Measurements from ENCODE around the gene RIMS3.

RIMS3 gene

DNA sequence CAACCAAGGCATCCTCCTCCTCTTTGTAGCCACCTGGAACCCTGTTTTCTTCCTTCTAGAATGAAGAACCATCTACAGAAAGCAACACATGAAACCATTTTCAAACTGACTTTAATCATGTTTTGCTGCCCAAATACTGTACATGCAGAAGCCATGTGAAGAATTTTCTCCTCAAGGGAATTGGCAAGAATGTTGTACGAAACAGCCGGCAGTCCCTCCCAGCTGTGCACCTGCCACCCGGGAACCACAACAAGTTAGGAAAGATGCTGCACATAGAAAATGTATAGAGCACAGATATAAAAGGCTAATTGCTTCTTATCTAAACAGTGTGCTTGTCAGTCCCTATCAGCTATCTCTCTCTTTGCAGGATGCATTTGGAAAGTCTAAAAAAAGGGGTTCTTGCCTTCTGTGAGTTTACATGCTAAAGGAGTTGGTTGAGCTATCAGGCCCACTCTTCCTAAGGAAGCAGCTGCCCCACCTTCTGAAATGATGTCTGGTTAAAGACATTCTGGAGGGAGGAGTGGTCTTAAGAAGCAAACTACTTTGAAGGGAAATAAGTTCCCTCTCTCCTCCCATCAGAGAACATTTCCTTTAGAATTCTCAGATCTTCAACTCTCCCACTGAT lies 44.8 kb downstream of the RIMS3 start:
- Histone ChIP-seq H3K9ac (ENCODE audit: low read depth in 1 of 2, low read length in 2 of 2) (no peak overlapping the region), H3K36me3 (ENCODE audit: control insufficient read depth in 1 of 2, insufficient read depth in 2 of 2, low read length in 2 of 2) (no peaks in the 10 kb centered on the region), H3K4me1 (ENCODE audit: control insufficient read depth in 1 of 2, insufficient read depth in 2 of 2, low read length in 2 of 2) (no peaks in the 10 kb centered on the region), H3K27ac (ENCODE audit: low read depth, low read length) (no peak overlapping the region), H3K27me3 (ENCODE audit: control insufficient read depth in 1 of 2, insufficient read depth in 2 of 2, low read length in 2 of 2) (no peaks in the 10 kb centered on the region), H3K4me3 (ENCODE audit: low read depth in 1 of 2, low read length in 2 of 2) (no peak overlapping the region), H3K9me3 (ENCODE audit: control insufficient read depth in 1 of 2, low read length in 2 of 2) (no peaks in the 10 kb centered on the region)

- Histone ChIP-seq H3K27ac (ENCODE audit: low read depth, low read length) (no peak overlapping the region), H3K4me1 (ENCODE audit: control insufficient read depth in 1 of 2, insufficient read depth in 2 of 2, low read length in 2 of 2) (no peaks in the 10 kb centered on the region), H3K36me3 (ENCODE audit: control insufficient read depth in 1 of 2, insufficient read depth in 2 of 2, low read length in 2 of 2) (no peaks in the 10 kb centered on the region), H3K9ac (ENCODE audit: low read depth in 1 of 2, low read length in 2 of 2) (no peak overlapping the region), H3K9me3 (ENCODE audit: control insufficient read depth in 1 of 2, low read length in 2 of 2) (no peaks in the 10 kb centered on the region), H3K27me3 (ENCODE audit: control insufficient read depth in 1 of 2, insufficient read depth in 2 of 2, low read length in 2 of 2) (no peaks in the 10 kb centered on the region), H3K4me3 (ENCODE audit: low read depth in 1 of 2, low read length in 2 of 2) (no peak overlapping the region)
Measured at GRCh38 chr1:40620150-40620549, 45.3 kb downstream of the RIMS3 start.

DNA sequence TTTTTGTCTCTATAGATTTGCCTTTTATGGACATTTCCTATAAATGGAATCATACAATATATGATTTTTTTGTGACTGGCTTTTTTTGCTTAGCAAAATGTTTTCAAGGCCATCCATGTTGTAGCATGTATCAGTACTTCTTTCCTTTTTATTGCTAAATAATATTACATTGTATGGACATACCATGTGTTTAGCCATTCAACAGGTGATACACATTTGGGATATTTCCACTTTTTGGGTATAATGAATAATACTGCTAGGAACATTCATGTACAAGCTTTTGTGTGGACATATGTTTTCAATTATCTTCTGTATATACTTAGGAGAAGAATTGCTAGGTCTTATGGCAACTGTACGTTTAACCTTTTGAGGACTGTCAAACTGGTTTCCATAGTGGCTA lies 47.4 kb downstream of the RIMS3 start:
- Histone ChIP-seq H3K4me1 (ENCODE audit: control insufficient read depth in 1 of 2, insufficient read depth in 2 of 2, low read length in 2 of 2) (no peaks in the 10 kb centered on the region), H3K27me3 (ENCODE audit: control insufficient read depth in 1 of 2, insufficient read depth in 2 of 2, low read length in 2 of 2) (no peaks in the 10 kb centered on the region), H3K36me3 (ENCODE audit: control insufficient read depth in 1 of 2, insufficient read depth in 2 of 2, low read length in 2 of 2) (no peaks in the 10 kb centered on the region), H3K4me3 (ENCODE audit: low read depth in 1 of 2, low read length in 2 of 2) (no peak overlapping the region), H3K9me3 (ENCODE audit: control insufficient read depth in 1 of 2, low read length in 2 of 2) (no peaks in the 10 kb centered on the region), H3K27ac (ENCODE audit: low read depth, low read length) (no peak overlapping the region), H3K9ac (ENCODE audit: low read depth in 1 of 2, low read length in 2 of 2) (no peak overlapping the region)

GRCh38 chr1:40612345-40612831 lies 53.1 kb downstream of the RIMS3 start:
- Histone ChIP-seq H3K9ac (ENCODE audit: low read depth in 1 of 2, low read length in 2 of 2) (no peak overlapping the region), H3K4me1 (ENCODE audit: control insufficient read depth in 1 of 2, insufficient read depth in 2 of 2, low read length in 2 of 2) (no peaks in the 10 kb centered on the region), H3K36me3 (ENCODE audit: control insufficient read depth in 1 of 2, insufficient read depth in 2 of 2, low read length in 2 of 2) (no peaks in the 10 kb centered on the region), H3K27me3 (ENCODE audit: control insufficient read depth in 1 of 2, insufficient read depth in 2 of 2, low read length in 2 of 2) (no peaks in the 10 kb centered on the region), H3K27ac (ENCODE audit: low read depth, low read length) (no peak overlapping the region), H3K9me3 (ENCODE audit: control insufficient read depth in 1 of 2, low read length in 2 of 2) (no peaks in the 10 kb centered on the region), H3K4me3 (ENCODE audit: low read depth in 1 of 2, low read length in 2 of 2) (no peak overlapping the region)

- no peak overlapping the region for H3K27ac ChIP-seq (ENCODE audit: low read depth, low read length)
- no peaks in the 10 kb centered on the region for H3K36me3 ChIP-seq (ENCODE audit: control insufficient read depth in 1 of 2, insufficient read depth in 2 of 2, low read length in 2 of 2)
- no peak overlapping the region for H3K9ac ChIP-seq (ENCODE audit: low read depth in 1 of 2, low read length in 2 of 2)
- H3K4me3 ChIP-seq (ENCODE audit: low read depth in 1 of 2, low read length in 2 of 2): no peak overlapping the region
- no peaks in the 10 kb centered on the region for H3K27me3 ChIP-seq (ENCODE audit: control insufficient read depth in 1 of 2, insufficient read depth in 2 of 2, low read length in 2 of 2)
- no peaks in the 10 kb centered on the region for H3K9me3 ChIP-seq (ENCODE audit: control insufficient read depth in 1 of 2, low read length in 2 of 2)
- no peaks in the 10 kb centered on the region for H3K4me1 ChIP-seq (ENCODE audit: control insufficient read depth in 1 of 2, insufficient read depth in 2 of 2, low read length in 2 of 2)
Measured at GRCh38 chr1:40610156-40610555, 55.3 kb downstream of the RIMS3 start.

DNA sequence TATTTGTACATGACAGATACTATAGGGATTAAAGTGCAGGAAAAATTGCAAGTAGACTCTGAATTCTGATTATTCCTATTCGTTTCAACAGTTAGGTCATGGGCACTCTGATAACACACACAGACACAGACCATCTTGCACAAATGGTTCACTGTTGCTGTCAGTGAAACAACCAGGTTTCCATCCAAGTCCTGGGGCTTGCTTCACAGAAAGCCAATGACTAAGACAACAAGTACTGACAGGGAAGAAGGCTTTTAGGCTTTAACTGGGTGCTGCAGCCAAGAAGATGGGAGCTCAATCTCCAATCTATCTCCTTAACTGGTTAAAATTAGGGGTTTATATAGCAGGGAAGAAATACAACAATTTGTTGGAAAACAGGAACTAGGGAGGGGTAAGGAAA lies 57.6 kb downstream of the RIMS3 start:
- Histone ChIP-seq H3K4me1 (ENCODE audit: control insufficient read depth in 1 of 2, insufficient read depth in 2 of 2, low read length in 2 of 2) (no peaks in the 10 kb centered on the region), H3K36me3 (ENCODE audit: control insufficient read depth in 1 of 2, insufficient read depth in 2 of 2, low read length in 2 of 2) (no peaks in the 10 kb centered on the region), H3K27me3 (ENCODE audit: control insufficient read depth in 1 of 2, insufficient read depth in 2 of 2, low read length in 2 of 2) (no peaks in the 10 kb centered on the region), H3K9ac (ENCODE audit: low read depth in 1 of 2, low read length in 2 of 2) (no peak overlapping the region), H3K27ac (ENCODE audit: low read depth, low read length) (no peak overlapping the region), H3K4me3 (ENCODE audit: low read depth in 1 of 2, low read length in 2 of 2) (no peak overlapping the region), H3K9me3 (ENCODE audit: control insufficient read depth in 1 of 2, low read length in 2 of 2) (no peaks in the 10 kb centered on the region)

- Histone ChIP-seq H3K27ac (ENCODE audit: low read depth, low read length) (no peak overlapping the region), H3K9ac (ENCODE audit: low read depth in 1 of 2, low read length in 2 of 2) (no peak overlapping the region), H3K4me3 (ENCODE audit: low read depth in 1 of 2, low read length in 2 of 2) (no peak overlapping the region), H3K27me3 (ENCODE audit: control insufficient read depth in 1 of 2, insufficient read depth in 2 of 2, low read length in 2 of 2) (no peaks in the 10 kb centered on the region), H3K4me1 (ENCODE audit: control insufficient read depth in 1 of 2, insufficient read depth in 2 of 2, low read length in 2 of 2) (no peaks in the 10 kb centered on the region), H3K36me3 (ENCODE audit: control insufficient read depth in 1 of 2, insufficient read depth in 2 of 2, low read length in 2 of 2) (no peaks in the 10 kb centered on the region), H3K9me3 (ENCODE audit: control insufficient read depth in 1 of 2, low read length in 2 of 2) (no peaks in the 10 kb centered on the region)
Measured at GRCh38 chr1:40606978-40607377, 58.5 kb downstream of the RIMS3 start.

DNA sequence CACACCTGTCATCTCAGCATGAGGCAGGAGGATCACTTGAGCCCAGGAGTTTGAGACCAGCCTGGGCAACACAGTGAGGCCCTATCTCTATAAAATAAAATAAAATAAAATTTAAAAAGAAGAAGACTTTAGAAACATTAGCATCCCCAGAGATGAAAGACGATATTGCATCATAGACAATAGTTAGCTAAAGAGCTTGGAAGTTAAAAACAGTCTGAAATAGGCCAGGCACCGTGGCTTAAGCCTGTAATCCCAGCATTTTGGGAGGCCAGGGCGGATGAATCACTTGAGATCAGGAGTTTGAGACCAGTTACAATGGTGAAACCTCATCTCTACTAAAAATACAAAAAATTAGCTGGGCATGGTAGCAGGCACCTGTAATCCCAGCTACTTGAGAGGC lies 59.3 kb downstream of the RIMS3 start:
- H3K9ac ChIP-seq (ENCODE audit: low read depth in 1 of 2, low read length in 2 of 2): no peak overlapping the region
- no peak overlapping the region for H3K4me3 ChIP-seq (ENCODE audit: low read depth in 1 of 2, low read length in 2 of 2)
- no peaks in the 10 kb centered on the region for H3K4me1 ChIP-seq (ENCODE audit: control insufficient read depth in 1 of 2, insufficient read depth in 2 of 2, low read length in 2 of 2)

DNA sequence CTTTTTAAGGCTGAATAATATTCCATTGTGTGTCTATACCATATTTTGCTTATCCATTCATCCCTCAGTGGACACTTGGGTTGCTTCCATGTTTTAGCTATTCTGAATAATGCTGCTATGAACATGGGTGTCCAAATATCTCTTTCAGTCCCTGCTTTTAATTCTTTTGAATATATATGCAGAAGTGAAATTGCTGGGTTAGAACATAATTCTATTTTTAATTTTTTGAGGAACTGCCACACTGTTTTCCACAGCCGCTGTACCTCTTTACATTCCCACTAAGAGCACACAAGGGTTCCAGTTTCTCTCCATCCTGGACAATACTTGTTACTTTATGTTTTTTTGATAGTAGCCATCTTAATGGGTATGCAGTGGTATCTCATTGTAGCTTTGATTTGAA lies 65.6 kb downstream of the RIMS3 start:
- Histone ChIP-seq H3K4me3 (ENCODE audit: low read depth in 1 of 2, low read length in 2 of 2) (no peak overlapping the region), H3K36me3 (ENCODE audit: control insufficient read depth in 1 of 2, insufficient read depth in 2 of 2, low read length in 2 of 2) (no peaks in the 10 kb centered on the region), H3K9me3 (ENCODE audit: control insufficient read depth in 1 of 2, low read length in 2 of 2) (no peaks in the 10 kb centered on the region), H3K27ac (ENCODE audit: low read depth, low read length) (no peak overlapping the region), H3K27me3 (ENCODE audit: control insufficient read depth in 1 of 2, insufficient read depth in 2 of 2, low read length in 2 of 2) (no peaks in the 10 kb centered on the region), H3K9ac (ENCODE audit: low read depth in 1 of 2, low read length in 2 of 2) (no peak overlapping the region), H3K4me1 (ENCODE audit: control insufficient read depth in 1 of 2, insufficient read depth in 2 of 2, low read length in 2 of 2) (no peaks in the 10 kb centered on the region)

More for the DNA sequence above, 59.3 kb downstream of the RIMS3 start:
- no peaks in the 10 kb centered on the region for H3K36me3 ChIP-seq (ENCODE audit: control insufficient read depth in 1 of 2, insufficient read depth in 2 of 2, low read length in 2 of 2)
- no peaks in the 10 kb centered on the region for H3K9me3 ChIP-seq (ENCODE audit: control insufficient read depth in 1 of 2, low read length in 2 of 2)
- H3K27ac ChIP-seq (ENCODE audit: low read depth, low read length): no peak overlapping the region
- no peaks in the 10 kb centered on the region for H3K27me3 ChIP-seq (ENCODE audit: control insufficient read depth in 1 of 2, insufficient read depth in 2 of 2, low read length in 2 of 2)

GRCh38 chr1:40595623-40596022 lies 69.9 kb downstream of the RIMS3 start:
- Histone ChIP-seq H3K9me3 (ENCODE audit: control insufficient read depth in 1 of 2, low read length in 2 of 2) (no peaks in the 10 kb centered on the region), H3K4me3 (ENCODE audit: low read depth in 1 of 2, low read length in 2 of 2) (no peak overlapping the region), H3K9ac (ENCODE audit: low read depth in 1 of 2, low read length in 2 of 2) (no peak overlapping the region), H3K36me3 (ENCODE audit: control insufficient read depth in 1 of 2, insufficient read depth in 2 of 2, low read length in 2 of 2) (no peaks in the 10 kb centered on the region), H3K27me3 (ENCODE audit: control insufficient read depth in 1 of 2, insufficient read depth in 2 of 2, low read length in 2 of 2) (no peaks in the 10 kb centered on the region), H3K27ac (ENCODE audit: low read depth, low read length) (no peak overlapping the region), H3K4me1 (ENCODE audit: control insufficient read depth in 1 of 2, insufficient read depth in 2 of 2, low read length in 2 of 2) (no peaks in the 10 kb centered on the region)

- H3K27ac ChIP-seq (ENCODE audit: low read depth, low read length): no peak overlapping the region
- no peak overlapping the region for H3K9ac ChIP-seq (ENCODE audit: low read depth in 1 of 2, low read length in 2 of 2)
- H3K27me3 ChIP-seq (ENCODE audit: control insufficient read depth in 1 of 2, insufficient read depth in 2 of 2, low read length in 2 of 2): no peaks in the 10 kb centered on the region
- H3K9me3 ChIP-seq (ENCODE audit: control insufficient read depth in 1 of 2, low read length in 2 of 2): no peaks in the 10 kb centered on the region
- no peak overlapping the region for H3K4me3 ChIP-seq (ENCODE audit: low read depth in 1 of 2, low read length in 2 of 2)
- H3K4me1 ChIP-seq (ENCODE audit: control insufficient read depth in 1 of 2, insufficient read depth in 2 of 2, low read length in 2 of 2): no peaks in the 10 kb centered on the region
- no peaks in the 10 kb centered on the region for H3K36me3 ChIP-seq (ENCODE audit: control insufficient read depth in 1 of 2, insufficient read depth in 2 of 2, low read length in 2 of 2)
Measured at GRCh38 chr1:40594187-40594531, 71.3 kb downstream of the RIMS3 start.

All from duodenal mucosa (tissue), 2 donors.